K562 (cell line): ENCODE results near the gene TMEM41A. TPM values are rescaled to one million over a fixed set of nuclear protein-coding genes. Genes with fewer than 3 reads are reported as not detected.

Experiments
- ASH1L ChIP-seq: fragments of 450-650 bp; IDR thresholded peaks from 2 replicates; pipeline ENCODE4 v1.6.1; 2018; ENCODE audit warnings: borderline replicate concordance, mild to moderate bottlenecking, low read depth; ENCODE audit not compliant: partially characterized antibody
- CREB3 ChIP-seq: fragments of 450-650 bp; conservative IDR thresholded peaks from 2 replicates; pipeline ENCODE4 v1.6.1; 2016; ENCODE audit warnings: missing genetic modification characterization, low read depth, mild to moderate bottlenecking, missing compliant biosample characterization, moderate library complexity
- DIDO1 ChIP-seq: fragments of 450-650 bp; IDR thresholded peaks from 2 replicates; pipeline ENCODE4 v1.6.1; 2016; ENCODE audit warnings: low read depth, missing biosample characterization, missing genetic modification characterization
- GMEB1 ChIP-seq: fragments of 250-450 bp; sonication (Bioruptor Pico); IDR thresholded peaks from 2 replicates; pipeline ENCODE4 v1.4.0; 2020; ENCODE audit warnings: mild to moderate bottlenecking
- IRF9 ChIP-seq: fragments of 450-650 bp; IDR thresholded peaks from 2 replicates; pipeline ENCODE4 v1.6.1; 2016; ENCODE audit warnings: missing biosample characterization, missing genetic modification characterization
- KDM1A ChIP-seq, 2 experiments: fragments of 450-650 bp; IDR thresholded peaks; 2 replicates each; pipeline ENCODE4 v1.6.1; 2016; ENCODE audit warnings: mild to moderate bottlenecking in 2 of 2
- MTA3 ChIP-seq: fragments of 450-650 bp; formaldehyde crosslinking; IDR thresholded peaks from 2 replicates; pipeline ENCODE4 v1.6.1; 2017; ENCODE audit warnings: mild to moderate bottlenecking, borderline replicate concordance
- NR0B1 ChIP-seq: fragments of 450-650 bp; IDR thresholded peaks from one replicate; pipeline ENCODE4 v1.6.1; 2018; ENCODE audit warnings: mild to moderate bottlenecking, moderate library complexity; ENCODE audit not compliant: partially characterized antibody
- SREBF2 ChIP-seq: sonication (generic); formaldehyde crosslinking; IDR thresholded peaks from 2 replicates; pipeline ENCODE4 v1.4.0; 2020; ENCODE audit warnings: mild to moderate bottlenecking, missing genetic modification reagents
- XRCC3 ChIP-seq: fragments of 450-650 bp; IDR thresholded peaks from 2 replicates; pipeline ENCODE4 v1.6.1; 2017; ENCODE audit warnings: mild to moderate bottlenecking, moderate library complexity
- XRCC4 ChIP-seq: IDR thresholded peaks from one replicate; pipeline ENCODE4 v1.6.1; 2011; ENCODE audit not compliant: insufficient read depth, insufficient read length; ENCODE audit errors: extremely low read depth
- ZBTB49 ChIP-seq: sonication (generic); formaldehyde crosslinking; IDR thresholded peaks from 2 replicates; pipeline ENCODE4 v1.8.0; 2022; ENCODE audit warnings: missing genetic modification reagents, mild to moderate bottlenecking, borderline replicate concordance
- ZFX ChIP-seq: sonication (generic); formaldehyde crosslinking; IDR thresholded peaks from 2 replicates; pipeline ENCODE4 v1.8.0; 2022; ENCODE audit warnings: mild to moderate bottlenecking, missing genetic modification reagents, moderate library complexity
- ZNF146 ChIP-seq: IDR thresholded peaks from one replicate; pipeline ENCODE4 v1.6.1; 2018; ENCODE audit warnings: missing compliant biosample characterization; ENCODE audit not compliant: unreplicated experiment
- ZNF282 ChIP-seq: sonication (generic); formaldehyde crosslinking; IDR thresholded peaks from 2 replicates; pipeline ENCODE4 v1.8.1; 2023; ENCODE audit warnings: missing genetic modification reagents
- ZNF316 ChIP-seq: fragments of 450-650 bp; IDR thresholded peaks from 2 replicates; pipeline ENCODE4 v1.6.1; 2016
- ZNF347 ChIP-seq: fragments of 450-650 bp; formaldehyde crosslinking; IDR thresholded peaks from 2 replicates; pipeline ENCODE4 v1.4.0; 2020; ENCODE audit warnings: low read depth, mild to moderate bottlenecking, moderate library complexity
- polyA plus RNA-seq, 8 experiments: library from polyadenylated mRNA; depleted of rRNA in 4 of 8; stranded (reverse) in 5 of 8; unstranded in 3 of 8; fragments of >200 nt; fragmentation: Nextera tagmentation in 2 of 8; fragmentation: Illumina TruSeq in 1 of 8; extraction: Ambion mirVana in 2 of 8; extraction: Trizol in 1 of 8; gene quantifications; 2 replicates each; pipeline versions ENCODE4 v1.2.1 to v1.2.3, GENCODE V29; 2011 to 2014; ENCODE audit warnings: inconsistent platforms in 1 of 8, missing spikeins in 1 of 8
- total RNA-seq, 7 experiments: library from RNA; depleted of rRNA in 6 of 7; stranded (reverse); fragments of >200 nt in 6 of 7; fragmentation: Illumina TruSeq in 2 of 7; extraction: Trizol in 2 of 7; gene quantifications; 2 replicates each; pipeline versions ENCODE4 v1.2.1 to v1.2.3, GENCODE V29; 2011 to 2021; ENCODE audit warnings: low replicate concordance in 1 of 7

The TMEM41A gene
- total and polyA plus RNA-seq, 9 of the 15 experiments (the other 6 are each of a cell fraction or from before 2014, with no cell fraction given): 22.5 to 65.9 (median 31.5) TPM

GRCh38 chr3:185498503-185499396, at the start of gene TMEM41A (continued):
- TF ChIP-seq NR0B1 (no peak), ZNF146 (CRISPR knock-in tag) (peak; percentile 14), XRCC3 (no peak; the same call in 1 of the 2 replicates), GMEB1 (CRISPR knock-in tag) (peak; percentile 99), IRF9 (tag) (no peak), ZNF282 (CRISPR knock-in tag) (0 out of 2 replicates have a peak, but pooled peaks have one; percentile 21), ZBTB49 (peak; percentile 43; the same call in 1 of the 2 replicates), SREBF2 (CRISPR knock-in tag) (no peak), ZNF316 (peak; percentile 98), MTA3 (peak; percentile 90), ZNF347 (CRISPR knock-in tag) (no peak), ASH1L (no peak), XRCC4 (no peak), DIDO1 (tag) (peak; percentile 95), KDM1A (IDR thresholded peaks at IDR 0.05) (no peak), ZFX (CRISPR knock-in tag) (peak; percentile 94), CREB3 (tag) (no peak)
